H1 (cell line): ENCODE data around the gene VEGFC. TPM values are rescaled to one million over a fixed set of nuclear protein-coding genes. Genes with fewer than 3 reads are reported as not detected.

Source experiments
- CTCF ChIA-PET: fragments of 300-600 bp; sonication (Branson Sonifier 250); formaldehyde crosslinking; loops from one replicate; lab custom pipeline; 2021; ENCODE audit not compliant: partially characterized antibody; lab: Charles Lee
- POLR2A ChIA-PET: fragments of 300-600 bp; sonication (Branson Sonifier 250); formaldehyde crosslinking; loops from one replicate; lab custom pipeline; 2021; ENCODE audit warnings: inconsistent platforms; ENCODE audit not compliant: partially characterized antibody; lab: Charles Lee
- DNase-seq, 2 experiments: peaks; one replicate each; pipeline versions ENCODE4 v3.0.0 to v3.0.0-alpha.2; 2010 to 2022; ENCODE audit warnings: low spot score in 2 of 2, low read depth in 1 of 2, mixed read lengths in 1 of 2
- FAIRE-seq: peaks from 2 replicates; lab custom pipeline; 2011; peaks lifted over from hg19 to GRCh38; lab: Jason Lieb, UNC
- H2AFZ ChIP-seq: 2 replicates; pipeline ENCODE4 v1.8.1; 2012; ENCODE audit warnings: low read length, inconsistent platforms
- H2AK5ac ChIP-seq: 2 replicates; pipeline ENCODE4 v1.6.1; 2013; ENCODE audit warnings: low read depth, low read length
- H2BK120ac ChIP-seq: replicated peaks from 2 replicates; pipeline ENCODE3; 2013; ENCODE audit warnings: low read depth, low read length, inconsistent platforms
- H2BK12ac ChIP-seq: 2 replicates; pipeline ENCODE4 v1.6.1; 2013; ENCODE audit warnings: low read depth, low read length
- H2BK15ac ChIP-seq: 2 replicates; pipeline ENCODE4 v1.6.1; 2013; ENCODE audit warnings: low read length
- H2BK20ac ChIP-seq: 2 replicates; pipeline ENCODE4 v1.6.1; 2013; ENCODE audit warnings: low read length
- H2BK5ac ChIP-seq: 2 replicates; pipeline ENCODE4 v1.6.1; 2013; ENCODE audit warnings: low read depth, low read length
- H3K14ac ChIP-seq: 2 replicates; pipeline ENCODE4 v1.6.1; 2013; ENCODE audit warnings: inconsistent platforms; ENCODE audit not compliant: insufficient read length
- H3K18ac ChIP-seq: 2 replicates; pipeline ENCODE4 v1.6.1; 2013; ENCODE audit warnings: low read length; ENCODE audit errors: extremely low read depth
- H3K23ac ChIP-seq: 2 replicates; pipeline ENCODE4 v1.6.1; 2013; ENCODE audit warnings: inconsistent platforms; ENCODE audit not compliant: insufficient read length
- H3K23me2 ChIP-seq: 2 replicates; pipeline ENCODE4 v1.6.1; 2013; ENCODE audit warnings: low read depth, low read length
- H3K27ac ChIP-seq: 2 replicates; pipeline ENCODE4 v1.6.1; 2011; ENCODE audit warnings: low read depth, low read length, inconsistent platforms
- H3K27me3 ChIP-seq, 4 experiments: replicated peaks in 1 of 4; 1 replicate in 1 of 4; 2 replicates in 3 of 4; pipeline versions ENCODE4 v1.6.1 to v1.8.1; 2011 to 2013; ENCODE audit warnings: low read length in 3 of 4, mild to moderate bottlenecking in 3 of 4, inconsistent platforms in 2 of 4, mixed read lengths in 2 of 4, moderate library complexity in 1 of 4; ENCODE audit not compliant: control insufficient read depth in 3 of 4, insufficient read depth in 3 of 4; ENCODE audit errors: extremely low read depth in 1 of 4
- H3K36me3 ChIP-seq, 4 experiments: 2 replicates each; pipeline versions ENCODE4 v1.6.1 to v1.8.1; 2011 to 2013; ENCODE audit warnings: mild to moderate bottlenecking in 4 of 4, low read length in 3 of 4, moderate library complexity in 2 of 4, control low read depth in 1 of 4, inconsistent platforms in 1 of 4; ENCODE audit not compliant: insufficient read depth in 4 of 4, control insufficient read depth in 2 of 4
- H3K4ac ChIP-seq: replicated peaks from 2 replicates; pipeline ENCODE3; 2013; ENCODE audit warnings: low read length, low read depth, mixed read lengths, inconsistent platforms; ENCODE audit not compliant: insufficient read length
- H3K4me1 ChIP-seq, 4 experiments: replicated peaks in 1 of 4; 1 replicate in 1 of 4; 2 replicates in 3 of 4; pipeline versions ENCODE4 v1.6.1 to v1.8.1; 2011 to 2013; ENCODE audit warnings: low read length in 3 of 4, inconsistent platforms in 2 of 4, mixed read lengths in 1 of 4; ENCODE audit not compliant: insufficient read depth in 4 of 4, control insufficient read depth in 3 of 4
- H3K4me2 ChIP-seq, 2 experiments: 2 replicates each; pipeline versions ENCODE4 v1.6.1 to v1.8.1; 2011 to 2013; ENCODE audit warnings: low read depth in 2 of 2, low read length in 2 of 2, control low read depth in 1 of 2, inconsistent platforms in 1 of 2, mild to moderate bottlenecking in 1 of 2; ENCODE audit not compliant: insufficient read depth in 1 of 2
- H3K4me3 ChIP-seq, 4 experiments: fragments of 200-600, 300-600 bp in 1 of 4; sonication (generic), shearing (Covaris generic), sonication (Bioruptor Twin) in 1 of 4; 2 replicates each; pipeline versions ENCODE4 v1.5.1 to v1.8.1; 2011 to 2016; ENCODE audit warnings: low read length in 4 of 4, low read depth in 3 of 4, control low read depth in 2 of 4, inconsistent platforms in 2 of 4, mild to moderate bottlenecking in 2 of 4, mixed read lengths in 1 of 4, moderate library complexity in 1 of 4; ENCODE audit not compliant: insufficient read depth in 2 of 4; ENCODE audit errors: extremely low read depth in 1 of 4
- H3K56ac ChIP-seq: replicated peaks from 2 replicates; pipeline ENCODE3; 2013; ENCODE audit warnings: low read depth, mild to moderate bottlenecking, mixed read lengths, low read length, inconsistent platforms; ENCODE audit not compliant: insufficient read length
- H3K79me1 ChIP-seq: 2 replicates; pipeline ENCODE4 v1.6.1; 2013; ENCODE audit warnings: low read depth, low read length, control low read depth
- H3K79me2 ChIP-seq, 2 experiments: 2 replicates each; pipeline versions ENCODE4 v1.6.1 to v1.8.1; 2012 to 2013; ENCODE audit warnings: low read length in 2 of 2, mild to moderate bottlenecking in 2 of 2, inconsistent platforms in 1 of 2; ENCODE audit not compliant: insufficient read depth in 2 of 2, control insufficient read depth in 1 of 2
- H3K9ac ChIP-seq, 4 experiments: replicated peaks in 1 of 4; 1 replicate in 1 of 4; 2 replicates in 3 of 4; pipeline versions ENCODE4 v1.6.1 to v1.8.1; 2011 to 2013; ENCODE audit warnings: low read depth in 3 of 4, low read length in 3 of 4, control low read depth in 2 of 4, mild to moderate bottlenecking in 2 of 4, moderate library complexity in 2 of 4, inconsistent platforms in 1 of 4; ENCODE audit errors: extremely low read depth in 1 of 4
- H3K9me3 ChIP-seq, 2 experiments: 2 replicates each; pipeline versions ENCODE4 v1.6.1 to v1.8.1; 2012 to 2013; ENCODE audit warnings: mild to moderate bottlenecking in 2 of 2, moderate library complexity in 2 of 2, control low read depth in 1 of 2, inconsistent platforms in 1 of 2, low read depth in 1 of 2, low read length in 1 of 2, mixed read lengths in 1 of 2; ENCODE audit not compliant: insufficient read depth in 2 of 2
- H4K20me1 ChIP-seq, 2 experiments: replicated peaks in 1 of 2; 2 replicates each; pipeline versions ENCODE3 to v1.8.1; 2011 to 2013; ENCODE audit warnings: inconsistent platforms in 2 of 2, low read length in 2 of 2, mild to moderate bottlenecking in 1 of 2; ENCODE audit not compliant: insufficient read depth in 2 of 2, control insufficient read depth in 1 of 2
- H4K5ac ChIP-seq: 2 replicates; pipeline ENCODE4 v1.6.1; 2013; ENCODE audit warnings: low read length, low read depth, mixed read lengths, inconsistent platforms; ENCODE audit not compliant: insufficient read length
- H4K8ac ChIP-seq: 2 replicates; pipeline ENCODE4 v1.8.0; 2013; ENCODE audit warnings: mild to moderate bottlenecking, moderate library complexity, low read length, inconsistent platforms; ENCODE audit not compliant: insufficient read depth; ENCODE audit errors: extremely low read depth
- H4K91ac ChIP-seq: replicated peaks from 2 replicates; pipeline ENCODE3; 2013; ENCODE audit warnings: low read length, mixed read lengths, inconsistent platforms; ENCODE audit not compliant: insufficient read length
- CHD1 ChIP-seq: IDR thresholded peaks from 2 replicates; pipeline ENCODE4 v1.6.1; 2012; ENCODE audit warnings: low read depth, low read length, improper control_type of control experiment
- POLR2AphosphoS5 ChIP-seq: IDR thresholded peaks from 2 replicates; pipeline ENCODE4 v1.6.1; 2011; ENCODE audit warnings: low read depth, low read length
- WGBS, 2 experiments: shearing (Covaris generic) in 1 of 2; methylation state at CpG; one replicate each; pipeline versions ENCODE4 v1.1.6 to v1.1.7; 2013 to 2015; ENCODE audit warnings: low lambda C conversion rate in 2 of 2, mixed read lengths in 2 of 2, inconsistent platforms in 1 of 2, low coverage in 1 of 2, missing lambda C conversion rate in 1 of 2; ENCODE audit not compliant: insufficient replicate concordance in 2 of 2, insufficient coverage in 1 of 2, insufficient read length in 1 of 2; ENCODE audit errors: extremely low coverage in 1 of 2, missing lambda C conversion rate in 1 of 2; 5-methylcytosine and 5-hydroxymethylcytosine counted together
- polyA plus RNA-seq, 7 experiments: library from polyadenylated mRNA; depleted of rRNA in 3 of 7; stranded (reverse) in 5 of 7; unstranded in 2 of 7; fragments of >200 nt in 5 of 7; fragments of 200-250 nt in 2 of 7; gene quantifications; 1 replicate in 5 of 7; 2 replicates in 1 of 7; 4 replicates in 1 of 7; pipeline versions ENCODE4 v1.2.1 to v1.2.3, GENCODE V29; 2011 to 2013; ENCODE audit warnings: missing spikeins in 2 of 7, mixed read lengths in 2 of 7
- total RNA-seq: library from RNA; stranded (reverse); fragmentation: NEBNext Ultra II Directional; extraction: Animal tissue kit (Norgen Biotek cat#: 25700); gene quantifications from 2 replicates; pipeline ENCODE4 v1.2.1, GENCODE V29; 2021

The VEGFC gene
- total and polyA plus RNA-seq, 2 of the 8 experiments (the other 6 are each of a cell fraction or from before 2014, with no cell fraction given): 0.53 to 1.4 TPM

GRCh38 chr4:176721459-176721858 lies 71.3 kb downstream of the VEGFC start:
- no peak overlapping the region for H2AFZ ChIP-seq
- H3K4me3 ChIP-seq: no peak overlapping the region
- H3K4me2 ChIP-seq: no peak overlapping the region
- no peaks in the 10 kb centered on the region for H4K20me1 ChIP-seq
- no peak overlapping the region for H2BK120ac ChIP-seq
- H3K27me3 ChIP-seq: no peaks in the 10 kb centered on the region
- FAIRE-seq: no peak
- H3K4me1 ChIP-seq: no peaks in the 10 kb centered on the region
- H3K27ac ChIP-seq: no peak overlapping the region
- ChIA-PET CTCF (no interaction called here), POLR2A (no interaction called here)
- no peak overlapping the region for H2BK12ac ChIP-seq
- no peak overlapping the region for H3K23ac ChIP-seq
- H2AK5ac ChIP-seq: no peak overlapping the region
- no peak overlapping the region for H4K5ac ChIP-seq
- H3K4ac ChIP-seq: no peak overlapping the region
- no peak overlapping the region for H2BK5ac ChIP-seq
- H3K9me3 ChIP-seq: no peaks in the 10 kb centered on the region
- WGBS, 2 experiments: 87% methylated on average over 3 of the region's 3 CpGs; no CpG with 5 or more reads in 1 of the 2 experiments
- H2BK15ac ChIP-seq: no peak overlapping the region
- H2BK20ac ChIP-seq: no peak overlapping the region
- H3K36me3 ChIP-seq: no peaks in the 10 kb centered on the region
- H3K18ac ChIP-seq: no peak overlapping the region
- H3K56ac ChIP-seq: no peak overlapping the region
- no peaks in the 10 kb centered on the region for H3K79me1 ChIP-seq
- no peak overlapping the region for H3K9ac ChIP-seq
- no peak for TF ChIP-seq CHD1
- no peak for TF ChIP-seq POLR2AphosphoS5
- H4K8ac ChIP-seq: no peak overlapping the region
- DNase-seq: no peak
- no peak overlapping the region for H4K91ac ChIP-seq
- H3K79me2 ChIP-seq: no peaks in the 10 kb centered on the region
- H3K14ac ChIP-seq: no peak overlapping the region
- H3K23me2 ChIP-seq: no peaks in the 10 kb centered on the region
